Measurements from ENCODE around the gene FZD1.

The FZD1 gene

DNA sequence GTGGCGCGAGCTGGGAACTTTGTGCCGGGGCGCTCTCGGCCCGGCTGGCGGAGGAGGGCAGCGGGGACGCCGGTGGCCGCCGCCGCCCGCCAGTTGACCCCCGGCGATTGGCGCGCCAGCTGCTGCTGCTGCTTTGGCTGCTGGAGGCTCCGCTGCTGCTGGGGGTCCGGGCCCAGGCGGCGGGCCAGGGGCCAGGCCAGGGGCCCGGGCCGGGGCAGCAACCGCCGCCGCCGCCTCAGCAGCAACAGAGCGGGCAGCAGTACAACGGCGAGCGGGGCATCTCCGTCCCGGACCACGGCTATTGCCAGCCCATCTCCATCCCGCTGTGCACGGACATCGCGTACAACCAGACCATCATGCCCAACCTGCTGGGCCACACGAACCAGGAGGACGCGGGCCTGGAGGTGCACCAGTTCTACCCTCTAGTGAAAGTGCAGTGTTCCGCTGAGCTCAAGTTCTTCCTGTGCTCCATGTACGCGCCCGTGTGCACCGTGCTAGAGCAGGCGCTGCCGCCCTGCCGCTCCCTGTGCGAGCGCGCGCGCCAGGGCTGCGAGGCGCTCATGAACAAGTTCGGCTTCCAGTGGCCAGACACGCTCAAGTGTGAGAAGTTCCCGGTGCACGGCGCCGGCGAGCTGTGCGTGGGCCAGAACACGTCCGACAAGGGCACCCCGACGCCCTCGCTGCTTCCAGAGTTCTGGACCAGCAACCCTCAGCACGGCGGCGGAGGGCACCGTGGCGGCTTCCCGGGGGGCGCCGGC, 870 bp downstream of the FZD1 start:
- peak overlapping the region; percentile 68 for H3K4me3 ChIP-seq (ENCODE audit: insufficient read depth, low read depth, low read length)
- no peaks in the 10 kb centered on the region for H3K36me3 ChIP-seq (ENCODE audit: control insufficient read depth, insufficient read depth, low read length)
- H3K27me3 ChIP-seq (ENCODE audit: control insufficient read depth, insufficient read depth, low read length, poor library complexity, severe bottlenecking): peaks cover 54% of the 10 kb centered on the region
- peak overlapping the region; percentile 77 for H3K27ac ChIP-seq (ENCODE audit: insufficient read depth, low read depth, low read length, poor library complexity, severe bottlenecking)
- peaks cover 11% of the 10 kb centered on the region for H3K4me1 ChIP-seq (ENCODE audit: control insufficient read depth, insufficient read depth, low read length)
- no peaks in the 10 kb centered on the region for H3K9me3 ChIP-seq (ENCODE audit: control insufficient read depth, low read length)
- 0 to 1% methylated on average over 78 of the region's 78 CpGs for WGBS, 2 experiments

DNA sequence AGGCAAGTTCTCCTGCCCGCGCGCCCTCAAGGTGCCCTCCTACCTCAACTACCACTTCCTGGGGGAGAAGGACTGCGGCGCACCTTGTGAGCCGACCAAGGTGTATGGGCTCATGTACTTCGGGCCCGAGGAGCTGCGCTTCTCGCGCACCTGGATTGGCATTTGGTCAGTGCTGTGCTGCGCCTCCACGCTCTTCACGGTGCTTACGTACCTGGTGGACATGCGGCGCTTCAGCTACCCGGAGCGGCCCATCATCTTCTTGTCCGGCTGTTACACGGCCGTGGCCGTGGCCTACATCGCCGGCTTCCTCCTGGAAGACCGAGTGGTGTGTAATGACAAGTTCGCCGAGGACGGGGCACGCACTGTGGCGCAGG, 1.4 kb downstream of the FZD1 start:
- Histone ChIP-seq H3K27ac (ENCODE audit: insufficient read depth, low read depth, low read length, poor library complexity, severe bottlenecking) (no peak overlapping the region), H3K4me1 (ENCODE audit: control insufficient read depth, insufficient read depth, low read length) (peaks cover 11% of the 10 kb centered on the region), H3K36me3 (ENCODE audit: control insufficient read depth, insufficient read depth, low read length) (no peaks in the 10 kb centered on the region), H3K9me3 (ENCODE audit: control insufficient read depth, low read length) (no peaks in the 10 kb centered on the region), H3K27me3 (ENCODE audit: control insufficient read depth, insufficient read depth, low read length, poor library complexity, severe bottlenecking) (peaks cover 54% of the 10 kb centered on the region), H3K4me3 (ENCODE audit: insufficient read depth, low read depth, low read length) (peak overlapping the region; percentile 68)
- 14 to 17% methylated on average over 31 of the region's 31 CpGs for WGBS, 2 experiments

DNA sequence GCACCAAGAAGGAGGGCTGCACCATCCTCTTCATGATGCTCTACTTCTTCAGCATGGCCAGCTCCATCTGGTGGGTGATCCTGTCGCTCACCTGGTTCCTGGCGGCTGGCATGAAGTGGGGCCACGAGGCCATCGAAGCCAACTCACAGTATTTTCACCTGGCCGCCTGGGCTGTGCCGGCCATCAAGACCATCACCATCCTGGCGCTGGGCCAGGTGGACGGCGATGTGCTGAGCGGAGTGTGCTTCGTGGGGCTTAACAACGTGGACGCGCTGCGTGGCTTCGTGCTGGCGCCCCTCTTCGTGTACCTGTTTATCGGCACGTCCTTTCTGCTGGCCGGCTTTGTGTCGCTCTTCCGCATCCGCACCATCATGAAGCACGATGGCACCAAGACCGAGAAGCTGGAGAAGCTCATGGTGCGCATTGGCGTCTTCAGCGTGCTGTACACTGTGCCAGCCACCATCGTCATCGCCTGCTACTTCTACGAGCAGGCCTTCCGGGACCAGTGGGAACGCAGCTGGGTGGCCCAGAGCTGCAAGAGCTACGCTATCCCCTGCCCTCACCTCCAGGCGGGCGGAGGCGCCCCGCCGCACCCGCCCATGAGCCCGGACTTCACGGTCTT, 1.9 kb downstream of the FZD1 start:
- no peaks in the 10 kb centered on the region for H3K36me3 ChIP-seq (ENCODE audit: control insufficient read depth, insufficient read depth, low read length)
- peak overlapping the region; percentile 68 for H3K4me3 ChIP-seq (ENCODE audit: insufficient read depth, low read depth, low read length)
- peaks cover 54% of the 10 kb centered on the region for H3K27me3 ChIP-seq (ENCODE audit: control insufficient read depth, insufficient read depth, low read length, poor library complexity, severe bottlenecking)
- no peak overlapping the region for H3K27ac ChIP-seq (ENCODE audit: insufficient read depth, low read depth, low read length, poor library complexity, severe bottlenecking)
- WGBS, 2 experiments: 28 to 29% methylated on average over 43 of the region's 43 CpGs
- H3K4me1 ChIP-seq (ENCODE audit: control insufficient read depth, insufficient read depth, low read length): peaks cover 11% of the 10 kb centered on the region
- no peaks in the 10 kb centered on the region for H3K9me3 ChIP-seq (ENCODE audit: control insufficient read depth, low read length)

DNA sequence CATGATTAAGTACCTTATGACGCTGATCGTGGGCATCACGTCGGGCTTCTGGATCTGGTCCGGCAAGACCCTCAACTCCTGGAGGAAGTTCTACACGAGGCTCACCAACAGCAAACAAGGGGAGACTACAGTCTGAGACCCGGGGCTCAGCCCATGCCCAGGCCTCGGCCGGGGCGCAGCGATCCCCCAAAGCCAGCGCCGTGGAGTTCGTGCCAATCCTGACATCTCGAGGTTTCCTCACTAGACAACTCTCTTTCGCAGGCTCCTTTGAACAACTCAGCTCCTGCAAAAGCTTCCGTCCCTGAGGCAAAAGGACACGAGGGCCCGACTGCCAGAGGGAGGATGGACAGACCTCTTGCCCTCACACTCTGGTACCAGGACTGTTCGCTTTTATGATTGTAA, 2.5 kb downstream of the FZD1 start:
- Histone ChIP-seq H3K27ac (ENCODE audit: insufficient read depth, low read depth, low read length, poor library complexity, severe bottlenecking) (no peak overlapping the region), H3K27me3 (ENCODE audit: control insufficient read depth, insufficient read depth, low read length, poor library complexity, severe bottlenecking) (peaks cover 52% of the 10 kb centered on the region), H3K4me3 (ENCODE audit: insufficient read depth, low read depth, low read length) (peak overlapping the region; percentile 68), H3K9me3 (ENCODE audit: control insufficient read depth, low read length) (no peaks in the 10 kb centered on the region), H3K36me3 (ENCODE audit: control insufficient read depth, insufficient read depth, low read length) (no peaks in the 10 kb centered on the region), H3K4me1 (ENCODE audit: control insufficient read depth, insufficient read depth, low read length) (peaks cover 11% of the 10 kb centered on the region)
- WGBS, 2 experiments: 16 to 17% methylated on average over 20 of the region's 20 CpGs

DNA sequence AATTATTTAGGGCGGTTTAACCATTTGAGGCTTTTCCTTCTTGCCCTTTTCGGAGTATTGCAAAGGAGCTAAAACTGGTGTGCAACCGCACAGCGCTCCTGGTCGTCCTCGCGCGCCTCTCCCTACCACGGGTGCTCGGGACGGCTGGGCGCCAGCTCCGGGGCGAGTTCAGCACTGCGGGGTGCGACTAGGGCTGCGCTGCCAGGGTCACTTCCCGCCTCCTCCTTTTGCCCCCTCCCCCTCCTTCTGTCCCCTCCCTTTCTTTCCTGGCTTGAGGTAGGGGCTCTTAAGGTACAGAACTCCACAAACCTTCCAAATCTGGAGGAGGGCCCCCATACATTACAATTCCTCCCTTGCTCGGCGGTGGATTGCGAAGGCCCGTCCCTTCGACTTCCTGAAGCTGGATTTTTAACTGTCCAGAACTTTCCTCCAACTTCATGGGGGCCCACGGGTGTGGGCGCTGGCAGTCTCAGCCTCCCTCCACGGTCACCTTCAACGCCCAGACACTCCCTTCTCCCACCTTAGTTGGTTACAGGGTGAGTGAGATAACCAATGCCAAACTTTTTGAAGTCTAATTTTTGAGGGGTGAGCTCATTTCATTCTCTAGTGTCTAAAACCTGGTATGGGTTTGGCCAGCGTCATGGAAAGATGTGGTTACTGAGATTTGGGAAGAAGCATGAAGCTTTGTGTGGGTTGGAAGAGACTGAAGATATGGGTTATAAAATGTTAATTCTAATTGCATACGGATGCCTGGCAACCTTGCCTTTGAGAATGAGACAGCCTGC, 3.1 kb downstream of the FZD1 start:
- peaks cover 45% of the 10 kb centered on the region for H3K27me3 ChIP-seq (ENCODE audit: control insufficient read depth, insufficient read depth, low read length, poor library complexity, severe bottlenecking)
- no peaks in the 10 kb centered on the region for H3K9me3 ChIP-seq (ENCODE audit: control insufficient read depth, low read length)
- H3K36me3 ChIP-seq (ENCODE audit: control insufficient read depth, insufficient read depth, low read length): no peaks in the 10 kb centered on the region
- H3K27ac ChIP-seq (ENCODE audit: insufficient read depth, low read depth, low read length, poor library complexity, severe bottlenecking): no peak overlapping the region
- WGBS, 2 experiments: 7 to 8% methylated on average over 29 of the region's 29 CpGs
- peak overlapping the region; percentile 68 for H3K4me3 ChIP-seq (ENCODE audit: insufficient read depth, low read depth, low read length)
- H3K4me1 ChIP-seq (ENCODE audit: control insufficient read depth, insufficient read depth, low read length): peaks cover 7% of the 10 kb centered on the region

DNA sequence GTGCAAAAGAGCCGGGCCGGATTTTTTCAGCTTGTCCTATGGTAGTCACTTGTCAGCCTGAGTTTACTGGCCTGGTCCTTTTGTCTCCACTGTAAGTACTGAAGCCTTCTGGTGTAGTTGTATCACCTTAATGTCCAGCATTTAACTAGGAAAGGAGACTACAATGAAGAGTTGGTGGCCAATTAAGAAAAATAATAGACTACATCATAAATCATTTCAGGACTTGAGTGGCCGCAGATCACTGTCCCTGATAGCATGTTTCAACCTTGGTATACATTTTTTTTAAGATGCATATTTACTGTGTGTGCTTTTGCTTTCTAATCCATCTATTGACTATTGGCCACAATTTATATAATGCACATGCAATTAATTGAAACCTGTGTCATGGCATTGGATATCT, 6.1 kb downstream of the FZD1 start:
- WGBS, 2 experiments: 90 to 92% methylated on average over 3 of the region's 3 CpGs

DNA sequence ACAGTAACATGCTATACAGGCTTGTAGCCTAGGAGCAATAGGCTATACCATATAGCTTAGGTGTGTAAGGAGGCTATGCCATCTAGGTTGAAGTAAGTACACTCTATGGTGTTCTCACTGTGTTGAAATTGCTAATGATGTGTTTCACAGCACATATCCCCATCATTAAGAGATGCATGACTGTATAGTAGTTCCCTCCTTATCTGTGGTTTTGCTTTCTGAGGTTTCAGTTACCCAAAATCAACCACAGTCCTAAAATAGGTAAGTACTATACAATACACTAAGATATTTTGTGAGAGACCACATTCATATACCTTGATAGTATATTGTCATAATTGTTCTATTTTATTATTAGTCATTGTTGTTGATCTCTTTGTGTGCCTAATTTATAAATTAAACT, 12.7 kb downstream of the FZD1 start:
- Histone ChIP-seq H3K27ac (ENCODE audit: insufficient read depth, low read depth, low read length, poor library complexity, severe bottlenecking) (no peak overlapping the region), H3K4me3 (ENCODE audit: insufficient read depth, low read depth, low read length) (no peak overlapping the region), H3K36me3 (ENCODE audit: control insufficient read depth, insufficient read depth, low read length) (no peaks in the 10 kb centered on the region), H3K9me3 (ENCODE audit: control insufficient read depth, low read length) (no peaks in the 10 kb centered on the region), H3K4me1 (ENCODE audit: control insufficient read depth, insufficient read depth, low read length) (peaks cover 5% of the 10 kb centered on the region), H3K27me3 (ENCODE audit: control insufficient read depth, insufficient read depth, low read length, poor library complexity, severe bottlenecking) (no peaks in the 10 kb centered on the region)

More for the DNA sequence above, 6.1 kb downstream of the FZD1 start:
- no peak overlapping the region for H3K4me3 ChIP-seq (ENCODE audit: insufficient read depth, low read depth, low read length)
- peaks cover 30% of the 10 kb centered on the region for H3K27me3 ChIP-seq (ENCODE audit: control insufficient read depth, insufficient read depth, low read length, poor library complexity, severe bottlenecking)
- H3K36me3 ChIP-seq (ENCODE audit: control insufficient read depth, insufficient read depth, low read length): no peaks in the 10 kb centered on the region
- H3K27ac ChIP-seq (ENCODE audit: insufficient read depth, low read depth, low read length, poor library complexity, severe bottlenecking): no peak overlapping the region
- H3K4me1 ChIP-seq (ENCODE audit: control insufficient read depth, insufficient read depth, low read length): no peaks in the 10 kb centered on the region
- no peaks in the 10 kb centered on the region for H3K9me3 ChIP-seq (ENCODE audit: control insufficient read depth, low read length)

DNA sequence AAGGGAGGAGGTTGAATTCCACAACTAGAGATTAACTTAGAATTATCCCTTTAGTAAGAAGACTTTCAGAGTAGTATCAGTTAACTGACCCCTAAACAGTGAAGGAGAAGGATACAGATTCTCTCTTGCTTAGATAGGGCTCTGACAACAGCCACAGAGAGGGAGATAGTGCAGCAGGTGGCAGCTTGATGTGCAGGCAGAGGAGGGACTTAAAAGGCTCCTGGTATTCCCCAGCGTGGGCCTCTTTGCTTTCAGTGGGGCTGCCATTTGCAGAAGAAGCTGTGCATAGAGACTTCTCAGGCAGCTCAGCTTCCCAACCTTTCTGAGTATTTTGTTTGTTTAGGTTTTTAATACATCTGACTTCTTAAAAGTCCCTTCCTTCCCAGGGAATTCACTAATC, 16.0 kb downstream of the FZD1 start:
- no peaks in the 10 kb centered on the region for H3K27me3 ChIP-seq (ENCODE audit: control insufficient read depth, insufficient read depth, low read length, poor library complexity, severe bottlenecking)
- H3K4me3 ChIP-seq (ENCODE audit: insufficient read depth, low read depth, low read length): no peak overlapping the region
- H3K9me3 ChIP-seq (ENCODE audit: control insufficient read depth, low read length): no peaks in the 10 kb centered on the region
- H3K27ac ChIP-seq (ENCODE audit: insufficient read depth, low read depth, low read length, poor library complexity, severe bottlenecking): no peak overlapping the region
- H3K4me1 ChIP-seq (ENCODE audit: control insufficient read depth, insufficient read depth, low read length): peaks cover 14% of the 10 kb centered on the region
- no peaks in the 10 kb centered on the region for H3K36me3 ChIP-seq (ENCODE audit: control insufficient read depth, insufficient read depth, low read length)
- WGBS, 2 experiments: 6 to 15% methylated on average over 1 of the region's 1 CpG

DNA sequence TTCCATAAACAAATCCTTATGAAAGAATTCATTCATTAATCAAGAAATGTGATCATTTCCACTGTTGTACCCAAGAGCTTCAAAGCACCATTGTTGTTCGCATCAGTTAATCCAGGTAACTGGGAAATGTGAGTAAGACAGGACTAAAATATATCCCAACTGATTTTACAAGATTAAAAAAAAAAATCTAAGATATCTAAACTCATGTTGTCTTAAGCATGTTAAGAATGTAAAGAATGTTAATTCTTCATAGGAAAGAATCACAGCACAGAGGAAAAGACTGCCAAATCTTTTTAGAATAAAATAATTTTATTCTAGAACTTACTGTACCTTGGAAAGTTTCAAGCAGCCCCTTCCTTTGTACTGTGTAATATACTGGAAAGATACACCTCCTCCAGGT, 16.4 kb downstream of the FZD1 start:
- H3K9me3 ChIP-seq (ENCODE audit: control insufficient read depth, low read length): no peaks in the 10 kb centered on the region
- no peak overlapping the region for H3K4me3 ChIP-seq (ENCODE audit: insufficient read depth, low read depth, low read length)
- no peak overlapping the region for H3K27ac ChIP-seq (ENCODE audit: insufficient read depth, low read depth, low read length, poor library complexity, severe bottlenecking)
- no peaks in the 10 kb centered on the region for H3K27me3 ChIP-seq (ENCODE audit: control insufficient read depth, insufficient read depth, low read length, poor library complexity, severe bottlenecking)
- WGBS, 2 experiments: 71% methylated on average over 1 of the region's 1 CpG; no CpG with 5 or more reads in 1 of the 2 experiments
- peaks cover 14% of the 10 kb centered on the region for H3K4me1 ChIP-seq (ENCODE audit: control insufficient read depth, insufficient read depth, low read length)
- H3K36me3 ChIP-seq (ENCODE audit: control insufficient read depth, insufficient read depth, low read length): no peaks in the 10 kb centered on the region

DNA sequence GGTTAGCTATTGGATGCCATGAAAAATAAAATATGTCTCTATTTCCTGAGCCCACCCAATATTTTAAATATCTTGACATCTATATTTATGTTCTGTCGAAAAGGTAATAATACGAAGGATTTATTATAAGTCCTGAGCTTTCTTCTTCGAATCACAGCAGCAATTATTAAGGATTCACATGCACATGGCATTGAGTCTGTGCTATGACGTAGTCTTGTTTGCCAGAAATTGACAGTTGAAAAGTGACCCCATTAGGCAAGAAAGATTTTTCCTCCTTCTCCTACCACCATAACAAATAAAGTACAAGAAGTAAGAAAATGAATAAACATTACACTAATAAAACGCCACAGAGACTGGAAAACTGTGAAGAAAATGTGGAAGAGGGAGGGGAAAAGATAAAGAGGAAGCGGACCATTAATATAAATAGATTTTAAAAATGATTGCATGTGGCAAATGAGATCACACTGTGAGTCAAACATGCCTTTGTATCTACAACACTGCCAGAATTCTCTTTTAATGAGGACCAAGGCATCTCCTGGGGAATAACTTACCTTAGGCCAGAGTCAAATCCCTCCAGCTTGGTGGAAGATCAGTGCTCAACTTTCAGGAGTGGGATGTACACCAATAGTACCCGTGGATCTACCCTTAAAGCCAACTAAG, 21.6 kb downstream of the FZD1 start:
- Histone ChIP-seq H3K36me3 (ENCODE audit: control insufficient read depth, insufficient read depth, low read length) (no peaks in the 10 kb centered on the region), H3K4me1 (ENCODE audit: control insufficient read depth, insufficient read depth, low read length) (peaks cover 23% of the 10 kb centered on the region), H3K27me3 (ENCODE audit: control insufficient read depth, insufficient read depth, low read length, poor library complexity, severe bottlenecking) (no peaks in the 10 kb centered on the region), H3K9me3 (ENCODE audit: control insufficient read depth, low read length) (no peaks in the 10 kb centered on the region), H3K4me3 (ENCODE audit: insufficient read depth, low read depth, low read length) (no peak overlapping the region), H3K27ac (ENCODE audit: insufficient read depth, low read depth, low read length, poor library complexity, severe bottlenecking) (no peak overlapping the region)
- 88 to 92% methylated on average over 6 of the region's 7 CpGs for WGBS, 2 experiments
